ENCODE results near the gene KRT84. TPM values are rescaled to one million over a fixed set of nuclear protein-coding genes. Genes with fewer than 3 reads are reported as not detected.

KRT84 gene
- total RNA-seq, 1 experiment from 2014 or later, result not detected

- intact Hi-C loops (cut with micrococcal nuclease; ENCODE audit: unreplicated experiment), result no loop called here
- no TSS peak for BruUV-seq (replicated peaks)
- Histone ChIP-seq H3K36me3 (ENCODE audit: insufficient read depth, low read length, poor library complexity, severe bottlenecking) (no peaks in the 10 kb centered on the region), H3K9me3 (ENCODE audit: low read depth, low read length, poor library complexity, severe bottlenecking) (no peaks in the 10 kb centered on the region), H3K27ac (ENCODE audit: low read depth, low read length, poor library complexity, severe bottlenecking) (no peak overlapping the region), H3K27me3 (replicated peaks; ENCODE audit: insufficient read depth, low read depth, low read length, poor library complexity) (no peaks in the 10 kb centered on the region), H3K4me1 (ENCODE audit: insufficient read depth, low read length, poor library complexity, severe bottlenecking) (no peaks in the 10 kb centered on the region), H3K4me3 (ENCODE audit: low read depth, low read length, poor library complexity, severe bottlenecking) (no peak overlapping the region)
- POLR2A ChIA-PET (ENCODE audit: low non-redundant PET), result no interaction called here
- no peak for DNase-seq (ENCODE audit: low spot score)
- CTCF ChIA-PET, result no interaction called here
- no peak for TF ChIP-seq CTCF (conservative IDR thresholded peaks at IDR 0.05; ENCODE audit: low read depth, low read length)
- TF ChIP-seq EZH2 (IDR thresholded peaks at IDR 0.05; ENCODE audit: borderline replicate concordance, low read depth, low read length, poor library complexity, severe bottlenecking), result no peak
Measured at GRCh38 chr12:52331833-52332232, 53.6 kb downstream of the KRT84 start.

- CTCF ChIA-PET, result no interaction called here
- H3K4me1 ChIP-seq (ENCODE audit: insufficient read depth, low read length, poor library complexity, severe bottlenecking), result no peaks in the 10 kb centered on the region
- intact Hi-C loops (cut with micrococcal nuclease; ENCODE audit: unreplicated experiment), result no loop called here
- no peak overlapping the region for H3K27ac ChIP-seq (ENCODE audit: low read depth, low read length, poor library complexity, severe bottlenecking)
- no peaks in the 10 kb centered on the region for H3K27me3 ChIP-seq (replicated peaks; ENCODE audit: insufficient read depth, low read depth, low read length, poor library complexity)
- BruUV-seq (replicated peaks), result no TSS peak
- TF ChIP-seq CTCF (conservative IDR thresholded peaks at IDR 0.05; ENCODE audit: low read depth, low read length) (no peak), EZH2 (IDR thresholded peaks at IDR 0.05; ENCODE audit: borderline replicate concordance, low read depth, low read length, poor library complexity, severe bottlenecking) (no peak)
- H3K4me3 ChIP-seq (ENCODE audit: low read depth, low read length, poor library complexity, severe bottlenecking), result no peak overlapping the region
- H3K9me3 ChIP-seq (ENCODE audit: low read depth, low read length, poor library complexity, severe bottlenecking), result no peaks in the 10 kb centered on the region
- POLR2A ChIA-PET (ENCODE audit: low non-redundant PET), result no interaction called here
- no peak for DNase-seq (ENCODE audit: low spot score)
- H3K36me3 ChIP-seq (ENCODE audit: insufficient read depth, low read length, poor library complexity, severe bottlenecking), result no peaks in the 10 kb centered on the region
Measured at GRCh38 chr12:52331039-52331438, 54.4 kb downstream of the KRT84 start.

- ChIA-PET CTCF (interaction anchor here (0.5 to 1.8 kb wide), 13 partner anchors 9 to 554 kb away, joined by 3 to 9 read pairs (median 6); no protein-coding TSS in a partner anchor), POLR2A (ENCODE audit: low non-redundant PET) (interaction anchor here (0.7 kb wide), 1 partner anchor 12 kb away, joined by 3 read pairs; no protein-coding TSS in a partner anchor)
- H3K36me3 ChIP-seq (ENCODE audit: insufficient read depth, low read length, poor library complexity, severe bottlenecking), result no peaks in the 10 kb centered on the region
- intact Hi-C loops (cut with micrococcal nuclease; ENCODE audit: unreplicated experiment), result loop anchor here (1.0 kb wide), 1 partner anchor 172 kb away; no protein-coding TSS in a partner anchor
- no TSS peak for BruUV-seq (replicated peaks)
- H3K4me1 ChIP-seq (ENCODE audit: insufficient read depth, low read length, poor library complexity, severe bottlenecking), result no peaks in the 10 kb centered on the region
- H3K27me3 ChIP-seq (replicated peaks; ENCODE audit: insufficient read depth, low read depth, low read length, poor library complexity), result no peaks in the 10 kb centered on the region
- H3K27ac ChIP-seq (ENCODE audit: low read depth, low read length, poor library complexity, severe bottlenecking), result no peak overlapping the region
- no peak for TF ChIP-seq CTCF (conservative IDR thresholded peaks at IDR 0.05; ENCODE audit: low read depth, low read length)
- no peak for TF ChIP-seq EZH2 (IDR thresholded peaks at IDR 0.05; ENCODE audit: borderline replicate concordance, low read depth, low read length, poor library complexity, severe bottlenecking)
- DNase-seq (ENCODE audit: low spot score), result no peak
- no peaks in the 10 kb centered on the region for H3K9me3 ChIP-seq (ENCODE audit: low read depth, low read length, poor library complexity, severe bottlenecking)
- H3K4me3 ChIP-seq (ENCODE audit: low read depth, low read length, poor library complexity, severe bottlenecking), result no peak overlapping the region
Measured at GRCh38 chr12:52327830-52328500, 57.5 kb downstream of the KRT84 start.

Other genes with a start within 250 kb of the KRT84 start
- 0.33 and 1.0 TPM in 2 replicates for gene KRT80, start 193.6 kb downstream of the KRT84 start, total RNA-seq (2021)
- gene KRT7, start 152.4 kb downstream of the KRT84 start, total RNA-seq (2021), result 0.79 and 1.0 TPM in 2 replicates
- not detected in 2 replicates for gene KRT86, start 111.0 kb downstream of the KRT84 start, total RNA-seq (2021)
- 0.20 and 0.30 TPM in 2 replicates for gene KRT81, start 94.1 kb downstream of the KRT84 start, total RNA-seq (2021)
- not detected in 2 replicates for gene KRT83, start 64.3 kb downstream of the KRT84 start, total RNA-seq (2021)
- gene KRT85, start 18.2 kb downstream of the KRT84 start, total RNA-seq (2021), result not detected in 2 replicates
- not detected in 2 replicates for gene KRT82, start 20.7 kb upstream of the KRT84 start, total RNA-seq (2021)
- gene KRT75, start 48.7 kb upstream of the KRT84 start, total RNA-seq (2021), result not detected in 2 replicates
- gene KRT6B, start 66.5 kb upstream of the KRT84 start, total RNA-seq (2021), result not detected in 2 replicates
- not detected in 2 replicates for gene KRT6C, start 88.2 kb upstream of the KRT84 start, total RNA-seq (2021)
- gene KRT6A, start 107.6 kb upstream of the KRT84 start, total RNA-seq (2021), result 0.24 TPM in 1 of 2 replicates, not detected in the other
- gene KRT5, start 134.7 kb upstream of the KRT84 start, total RNA-seq (2021), result 0.48 and 0.67 TPM in 2 replicates
- gene KRT71, start 167.5 kb upstream of the KRT84 start, total RNA-seq (2021), result not detected in 2 replicates
- not detected in 2 replicates for gene KRT74, start 188.2 kb upstream of the KRT84 start, total RNA-seq (2021)
- not detected in 2 replicates for gene KRT72, start 215.8 kb upstream of the KRT84 start, total RNA-seq (2021)
- not detected in 2 replicates for gene KRT73, start 232.9 kb upstream of the KRT84 start, total RNA-seq (2021)

Measured in A673 (cell line).